Adipocyte (in vitro differentiated cells): Measurements from ENCODE around the gene THEM5.
A peak's percentile ranks its signal among the peaks of the same experiment; 100 is the strongest.

Experiments
- DNase-seq: peaks from one replicate; pipeline ENCODE4 v3.0.0-alpha.2; 2015; ENCODE audit warnings: low read depth
- H3K27me3 ChIP-seq: replicated peaks from 2 replicates; pipeline ENCODE4 v1.7.0; 2013; ENCODE audit warnings: mild to moderate bottlenecking, low read length, moderate library complexity; ENCODE audit not compliant: control insufficient read depth, insufficient read depth
- H3K36me3 ChIP-seq: 2 replicates; pipeline ENCODE4 v1.7.0; 2013; ENCODE audit warnings: low read length, mild to moderate bottlenecking, moderate library complexity; ENCODE audit not compliant: control insufficient read depth, insufficient read depth, severe bottlenecking
- H3K4me1 ChIP-seq: 2 replicates; pipeline ENCODE4 v1.7.0; 2013; ENCODE audit warnings: mild to moderate bottlenecking, low read length, moderate library complexity; ENCODE audit not compliant: control insufficient read depth, insufficient read depth
- H3K4me3 ChIP-seq: 2 replicates; pipeline ENCODE4 v1.7.0; 2013; ENCODE audit warnings: mild to moderate bottlenecking, low read length, moderate library complexity
- H3K9ac ChIP-seq: 2 replicates; pipeline ENCODE4 v1.7.0; 2013; ENCODE audit warnings: mild to moderate bottlenecking, low read length, moderate library complexity
- H3K9me3 ChIP-seq: 2 replicates; pipeline ENCODE4 v1.7.0; 2013; ENCODE audit warnings: mild to moderate bottlenecking, low read length, moderate library complexity; ENCODE audit not compliant: control insufficient read depth

THEM5 gene

DNA sequence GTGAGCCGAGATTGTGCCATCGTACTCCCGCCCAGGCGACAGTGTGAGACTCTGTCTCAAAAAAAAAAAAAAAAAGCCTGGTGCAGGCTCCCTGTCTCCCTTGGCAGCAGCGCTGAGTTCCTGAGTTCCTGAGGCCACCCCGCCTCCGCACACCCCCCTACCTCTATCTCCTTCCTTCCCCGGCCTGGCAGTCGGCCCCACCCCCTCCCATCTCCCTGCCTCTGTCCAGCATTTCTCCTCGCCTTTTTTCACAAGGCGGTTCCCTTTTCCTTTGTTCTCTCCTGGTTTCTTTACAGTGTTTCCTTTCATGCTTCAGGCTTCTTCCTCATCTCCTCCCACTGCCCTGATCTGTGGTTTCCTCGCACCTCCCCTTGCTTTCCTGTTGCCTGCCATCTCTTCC, 24.6 kb downstream of the THEM5 start:
- H3K9ac ChIP-seq, result no peak overlapping the region
- no peaks in the 10 kb centered on the region for H3K9me3 ChIP-seq
- H3K4me3 ChIP-seq, result no peak overlapping the region
- peaks cover 24% of the 10 kb centered on the region for H3K27me3 ChIP-seq
- H3K36me3 ChIP-seq, result no peaks in the 10 kb centered on the region
- DNase-seq, result peak; percentile 35
- H3K4me1 ChIP-seq, result peaks cover 20% of the 10 kb centered on the region

DNA sequence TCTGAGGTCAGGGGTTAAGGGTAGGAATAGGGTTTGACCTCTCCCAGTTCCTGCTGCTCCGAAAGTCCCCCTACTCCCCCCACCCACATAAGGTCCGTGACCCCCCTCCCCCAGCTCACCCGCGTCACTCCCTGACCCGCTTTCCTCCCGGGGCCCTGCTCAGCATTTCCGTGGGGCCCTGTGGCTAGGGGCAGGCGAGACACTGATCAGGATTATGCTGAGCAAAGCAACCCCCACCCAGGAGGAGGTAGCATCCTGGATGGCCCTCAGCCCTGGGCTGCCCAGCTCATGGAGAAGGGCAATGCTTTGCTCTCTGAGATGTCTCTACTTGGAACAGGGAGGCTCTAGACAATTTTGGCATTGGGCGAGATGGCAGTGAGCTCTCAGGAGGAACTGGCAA, 25.7 kb downstream of the THEM5 start:
- Histone ChIP-seq H3K4me1 (peaks cover 19% of the 10 kb centered on the region), H3K9ac (no peak overlapping the region), H3K4me3 (no peak overlapping the region), H3K27me3 (peaks cover 28% of the 10 kb centered on the region), H3K36me3 (no peaks in the 10 kb centered on the region), H3K9me3 (no peaks in the 10 kb centered on the region)
- DNase-seq, result no peak

DNA sequence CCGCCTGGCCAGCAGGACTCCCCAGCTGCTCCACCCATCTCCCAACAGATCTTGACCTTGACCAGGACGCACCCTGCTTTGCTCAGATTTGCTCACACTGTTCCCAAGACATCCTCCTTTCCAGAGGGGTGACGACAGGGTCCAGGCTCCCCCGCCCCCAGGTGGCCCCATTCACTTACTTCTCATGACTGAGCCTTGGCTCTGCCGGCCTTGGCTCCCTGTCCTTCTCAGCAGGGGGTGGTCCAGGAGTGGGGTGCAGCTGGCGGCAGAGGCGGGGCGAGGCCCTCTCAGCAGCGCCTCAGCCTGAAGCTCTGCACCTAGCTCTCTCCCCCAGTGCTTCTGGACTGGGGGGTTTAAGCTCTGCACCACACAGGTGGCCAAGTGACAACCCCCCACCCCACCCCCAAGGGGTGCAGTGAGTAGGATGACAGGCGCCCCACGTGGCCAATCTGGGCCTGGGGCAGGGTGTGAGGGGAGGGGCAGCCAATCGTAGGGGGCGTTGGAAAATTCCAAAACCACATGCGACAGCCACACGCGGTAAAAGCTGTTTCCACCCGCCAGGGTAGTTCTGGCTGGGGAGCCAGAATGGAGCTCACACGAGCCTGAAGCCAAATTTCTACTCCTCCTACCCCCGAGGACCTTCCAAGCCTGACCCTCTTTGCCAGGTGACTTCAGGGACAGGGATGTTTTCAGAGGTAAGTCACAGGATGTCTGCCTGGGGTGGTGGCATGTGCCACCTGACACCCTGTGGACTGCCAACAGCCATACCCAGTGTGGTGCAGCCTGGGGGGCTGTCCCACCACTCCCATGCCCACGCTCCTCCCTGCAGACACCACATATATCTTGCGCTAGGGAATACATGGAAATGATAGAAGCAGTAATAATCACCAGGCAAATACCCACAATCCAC, 27.5 kb downstream of the THEM5 start:
- H3K4me3 ChIP-seq, result no peak overlapping the region
- H3K9ac ChIP-seq, result no peak overlapping the region
- H3K36me3 ChIP-seq, result no peaks in the 10 kb centered on the region
- no peaks in the 10 kb centered on the region for H3K9me3 ChIP-seq
- peaks cover 25% of the 10 kb centered on the region for H3K27me3 ChIP-seq
- H3K4me1 ChIP-seq, result peaks cover 14% of the 10 kb centered on the region
- no peak for DNase-seq

DNA sequence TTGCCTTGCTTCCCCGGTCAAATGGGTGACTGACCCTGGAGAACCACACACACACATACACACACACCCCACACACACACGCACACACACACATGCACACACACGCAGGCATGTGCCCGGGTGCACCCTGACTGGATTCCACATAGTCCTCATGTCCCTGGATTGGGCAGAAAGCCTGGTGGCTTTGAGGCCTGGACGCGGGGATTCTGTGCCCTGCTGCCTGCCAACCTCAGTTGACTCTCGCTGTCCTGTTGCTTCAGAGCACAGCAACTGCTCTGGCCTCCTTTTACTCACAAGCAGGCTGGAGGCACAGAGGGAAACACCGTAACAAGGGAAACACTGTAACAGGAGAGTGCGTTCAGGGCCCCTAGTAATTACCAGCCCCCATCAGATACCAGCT, 28.3 kb downstream of the THEM5 start:
- Histone ChIP-seq H3K36me3 (no peaks in the 10 kb centered on the region), H3K4me1 (peaks cover 22% of the 10 kb centered on the region), H3K9ac (no peak overlapping the region), H3K4me3 (no peak overlapping the region), H3K9me3 (no peaks in the 10 kb centered on the region), H3K27me3 (peaks cover 22% of the 10 kb centered on the region)
- no peak for DNase-seq

DNA sequence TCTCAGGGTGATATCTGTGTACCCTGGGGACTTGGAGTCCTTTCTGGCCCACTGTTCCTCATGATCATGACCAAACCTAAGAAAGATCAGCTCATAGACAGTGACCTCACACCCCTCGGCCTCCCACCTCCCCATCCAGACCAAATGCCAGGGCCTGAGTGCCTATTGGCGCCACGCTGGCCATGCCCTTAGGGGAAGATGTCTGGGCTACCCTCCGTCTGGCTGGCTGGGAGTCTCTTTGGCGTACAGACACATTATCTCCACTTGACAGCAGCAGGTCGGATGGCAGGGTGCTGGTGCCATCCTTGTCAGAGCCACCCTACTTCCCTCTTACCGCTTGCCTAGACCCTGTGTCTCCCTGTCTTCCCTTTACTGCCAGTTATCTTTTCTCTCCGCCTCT, 30.3 kb downstream of the THEM5 start:
- Histone ChIP-seq H3K27me3 (peaks cover 24% of the 10 kb centered on the region), H3K4me3 (no peak overlapping the region)

DNA sequence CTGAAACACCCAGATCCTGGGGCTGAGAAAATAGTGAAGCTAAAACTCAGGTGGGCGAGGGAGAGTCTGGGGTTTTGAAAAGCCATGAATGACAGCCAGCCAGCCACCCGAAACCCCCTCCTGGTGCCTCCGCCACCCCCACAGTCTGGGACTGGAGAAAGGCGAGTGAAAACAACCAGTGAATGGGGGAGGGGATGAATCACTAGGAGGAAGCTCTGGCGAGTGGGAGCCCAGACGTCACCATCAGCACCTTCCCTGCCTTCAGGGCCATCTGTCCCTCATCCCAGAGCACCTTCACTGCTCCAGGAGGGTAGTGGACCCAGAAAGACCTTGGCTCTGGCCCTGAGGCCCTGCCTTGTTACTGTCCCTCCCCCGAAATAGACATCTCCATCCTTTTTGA, 31.1 kb downstream of the THEM5 start:
- Histone ChIP-seq H3K9ac (no peak overlapping the region), H3K36me3 (no peaks in the 10 kb centered on the region), H3K27me3 (peaks cover 30% of the 10 kb centered on the region), H3K4me1 (peaks cover 30% of the 10 kb centered on the region), H3K4me3 (no peak overlapping the region), H3K9me3 (no peaks in the 10 kb centered on the region)
- no peak for DNase-seq

More for the DNA sequence above, 30.3 kb downstream of the THEM5 start:
- no peaks in the 10 kb centered on the region for H3K36me3 ChIP-seq
- H3K9me3 ChIP-seq, result no peaks in the 10 kb centered on the region
- H3K9ac ChIP-seq, result no peak overlapping the region
- DNase-seq, result no peak
- peaks cover 30% of the 10 kb centered on the region for H3K4me1 ChIP-seq

DNA sequence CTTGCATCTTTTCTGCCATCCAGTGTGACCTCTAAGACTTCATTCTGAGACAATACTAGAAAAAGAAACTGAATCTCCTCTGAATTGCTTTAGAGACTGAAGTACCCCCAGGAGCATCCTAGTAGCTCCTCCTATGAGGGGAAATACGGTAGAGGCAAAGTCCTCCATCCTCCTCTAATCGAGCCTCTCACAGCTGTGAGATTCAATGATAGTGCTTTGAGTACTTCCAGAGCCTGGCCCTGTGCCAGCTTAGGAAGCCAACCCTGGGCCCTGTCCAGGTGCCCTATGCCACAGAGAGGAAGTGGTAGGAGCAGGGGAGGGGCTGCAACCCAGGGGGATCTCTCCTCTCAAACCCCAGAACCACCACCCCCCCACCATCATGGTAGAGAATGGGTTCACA, 32.6 kb downstream of the THEM5 start:
- Histone ChIP-seq H3K27me3 (peaks cover 39% of the 10 kb centered on the region), H3K9ac (no peak overlapping the region), H3K36me3 (no peaks in the 10 kb centered on the region), H3K4me3 (no peak overlapping the region), H3K4me1 (peaks cover 30% of the 10 kb centered on the region), H3K9me3 (no peaks in the 10 kb centered on the region)
- DNase-seq, result no peak

DNA sequence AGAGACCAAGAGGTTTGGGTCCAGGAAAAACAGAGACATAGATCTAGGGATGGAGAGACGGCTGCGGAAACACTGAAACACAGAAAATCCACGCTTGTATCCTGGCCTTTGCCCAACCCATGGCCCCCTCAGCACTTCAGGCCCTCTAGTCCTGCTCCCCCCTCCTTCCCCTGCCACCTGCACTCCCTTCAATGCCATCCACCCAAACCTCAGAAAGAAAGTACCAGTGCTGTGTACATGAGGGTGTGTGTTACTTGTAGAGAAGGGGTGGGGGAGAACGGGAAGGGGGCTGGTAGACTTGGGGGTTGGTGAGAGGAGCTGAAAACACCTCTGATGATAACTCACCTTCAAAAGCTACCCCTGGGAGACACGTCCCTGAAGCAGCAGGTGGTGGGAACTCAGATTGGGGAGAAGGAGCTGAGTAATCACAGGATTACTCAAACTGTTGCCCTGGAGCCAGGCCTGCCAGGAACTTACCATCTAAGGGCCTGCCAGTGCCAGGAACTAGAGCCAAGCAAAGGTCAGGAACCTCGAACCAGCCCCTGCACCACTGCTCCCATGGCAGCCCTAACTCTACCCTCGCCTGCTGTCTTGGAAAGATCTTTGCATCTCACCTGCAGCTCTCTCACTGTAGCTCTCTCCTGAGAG, 33.4 kb downstream of the THEM5 start:
- DNase-seq, result no peak
- no peak overlapping the region for H3K4me3 ChIP-seq
- H3K27me3 ChIP-seq, result peaks cover 46% of the 10 kb centered on the region
- no peaks in the 10 kb centered on the region for H3K9me3 ChIP-seq
- no peak overlapping the region for H3K9ac ChIP-seq
- peaks cover 22% of the 10 kb centered on the region for H3K4me1 ChIP-seq
- no peaks in the 10 kb centered on the region for H3K36me3 ChIP-seq

DNA sequence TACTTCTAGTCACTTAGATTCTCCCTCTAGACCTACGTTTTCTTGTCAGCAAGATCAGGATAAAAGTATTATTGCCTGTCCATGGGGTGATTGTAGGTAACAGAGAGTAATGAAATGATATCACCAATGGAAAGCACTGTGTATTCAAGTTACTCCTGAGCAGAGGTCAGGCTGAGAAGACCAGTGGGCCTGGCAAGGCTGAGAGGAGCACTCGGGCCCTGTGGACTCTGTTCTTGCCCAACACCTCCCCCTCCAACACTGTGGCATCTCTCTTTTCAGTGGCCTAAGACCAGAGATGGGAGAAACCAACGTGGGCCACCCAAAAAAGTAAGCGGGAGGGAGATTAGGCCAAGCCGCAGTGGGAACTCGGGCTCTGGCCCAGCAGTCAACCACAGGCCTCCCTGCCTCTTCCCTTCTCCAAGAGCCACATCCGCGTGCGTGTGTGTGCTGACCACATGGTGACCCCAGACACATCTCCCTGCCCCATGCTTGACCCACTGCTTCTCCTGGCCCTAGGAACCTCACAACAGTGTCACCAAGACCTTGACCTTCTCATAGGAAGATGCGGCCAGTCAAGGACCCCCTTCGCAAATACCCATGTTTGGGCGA, 34.2 kb downstream of the THEM5 start:
- H3K4me3 ChIP-seq, result no peak overlapping the region
- no peak overlapping the region for H3K9ac ChIP-seq
- no peak for DNase-seq
- peaks cover 20% of the 10 kb centered on the region for H3K4me1 ChIP-seq
- no peaks in the 10 kb centered on the region for H3K9me3 ChIP-seq
- peaks cover 49% of the 10 kb centered on the region for H3K27me3 ChIP-seq
- H3K36me3 ChIP-seq, result no peaks in the 10 kb centered on the region

DNA sequence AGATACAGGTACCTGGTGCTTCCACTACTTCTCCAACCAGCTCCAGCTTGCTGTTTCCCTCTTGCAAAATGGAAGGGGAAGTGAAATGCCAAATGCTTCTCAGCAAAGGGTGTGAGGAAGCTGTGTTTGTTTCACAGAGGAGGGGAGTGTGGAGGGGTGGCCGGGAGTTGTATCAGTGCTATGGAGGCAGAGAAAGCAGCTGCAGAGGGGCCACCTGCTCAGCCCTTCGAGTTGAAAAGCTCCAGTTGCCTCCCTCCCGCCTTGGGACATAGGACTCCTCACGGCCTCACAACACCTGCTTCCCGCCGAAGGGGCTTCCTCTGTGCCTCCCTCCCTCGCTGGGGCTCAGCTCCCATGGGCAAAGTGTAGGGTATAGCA, 36.2 kb downstream of the THEM5 start:
- Histone ChIP-seq H3K27me3 (peaks cover 49% of the 10 kb centered on the region), H3K36me3 (no peaks in the 10 kb centered on the region), H3K4me1 (peaks cover 20% of the 10 kb centered on the region), H3K4me3 (no peak overlapping the region), H3K9me3 (no peaks in the 10 kb centered on the region), H3K9ac (no peak overlapping the region)
- DNase-seq, result no peak

DNA sequence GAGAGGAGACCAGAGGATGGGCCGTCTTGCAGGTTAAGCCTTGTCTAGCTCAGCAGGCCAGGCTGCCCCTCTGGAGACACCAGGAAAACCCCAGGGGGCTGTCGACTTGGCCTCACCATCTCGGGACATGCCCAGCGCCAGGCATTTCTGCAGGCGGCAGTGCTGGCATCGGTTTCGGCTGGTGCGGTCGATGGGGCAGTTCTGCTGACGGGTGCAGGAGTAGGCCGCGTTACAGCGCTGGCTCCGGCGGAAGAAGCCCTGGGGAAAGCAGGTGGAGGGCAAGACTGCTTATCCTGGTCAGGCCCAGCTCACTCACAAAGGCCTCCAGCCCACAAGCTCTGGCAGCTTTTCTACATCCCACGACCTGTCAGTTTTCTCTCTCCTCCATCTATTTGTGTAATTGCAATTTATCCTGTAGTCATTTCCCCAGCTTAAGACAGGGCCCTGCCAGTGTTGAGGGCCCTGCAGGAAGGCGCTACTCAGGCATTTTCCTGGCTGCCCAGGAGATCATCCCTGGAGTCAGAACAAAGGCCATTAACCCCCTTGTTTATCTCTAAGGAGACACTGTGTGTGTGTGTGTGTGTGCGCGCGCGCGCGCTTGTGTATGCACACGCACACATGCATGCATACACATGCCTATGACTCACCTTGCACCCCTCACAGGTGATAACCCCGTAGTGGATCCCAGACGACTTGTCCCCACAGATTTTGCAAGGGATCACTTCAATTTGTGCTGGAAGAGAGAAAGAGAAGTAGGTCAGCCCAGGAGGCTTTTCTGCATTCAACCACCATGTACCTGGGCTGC, 36.8 kb downstream of the THEM5 start:
- H3K27me3 ChIP-seq, result peaks cover 49% of the 10 kb centered on the region
- H3K4me3 ChIP-seq, result no peak overlapping the region
- DNase-seq, result no peak
- H3K4me1 ChIP-seq, result peaks cover 20% of the 10 kb centered on the region
- no peak overlapping the region for H3K9ac ChIP-seq
- H3K36me3 ChIP-seq, result no peaks in the 10 kb centered on the region
- H3K9me3 ChIP-seq, result no peaks in the 10 kb centered on the region
